Activated naive CD8-positive, alpha-beta T cell treated with anti-CD3 and anti-CD28 coated beads, Interleukin-2, amount 50 U/mL, for 16 hours (primary cell): ENCODE results near the gene NR1I2.
A peak's percentile ranks its signal among the peaks of the same experiment; 100 is the strongest.

ENCODE experiments used
- DNase-seq: peaks from one replicate; pipeline ENCODE4 v3.0.0-alpha.2; 2020; ENCODE audit warnings: low read depth, low spot score

The NR1I2 gene

GRCh38 chr3:119779731-119780383, 2.0 kb upstream of the NR1I2 start:
- no peak for DNase-seq

GRCh38 chr3:119782460-119782859, 559 bp downstream of the NR1I2 start:
- DNase-seq, result no peak

DNA sequence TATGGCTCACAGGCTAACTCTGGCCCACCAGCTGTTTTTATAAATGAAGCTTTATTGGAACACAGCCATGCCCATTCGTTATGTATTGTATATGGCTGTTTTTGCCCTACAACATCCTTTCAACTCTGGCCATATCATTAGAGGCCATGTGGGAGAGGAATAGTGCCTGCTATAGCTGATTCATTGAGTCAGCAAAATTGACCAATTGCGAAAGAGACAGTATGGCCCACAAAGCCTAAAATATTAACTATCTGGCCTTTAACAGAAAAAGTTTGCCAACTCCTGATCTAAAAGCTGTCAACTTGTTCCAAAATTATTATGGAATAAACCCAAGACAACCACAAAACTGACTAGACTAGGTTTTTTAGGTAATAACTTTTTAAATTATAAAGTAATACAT, 1.4 kb downstream of the NR1I2 start:
- DNase-seq, result no peak

- no peak for DNase-seq
Observed at GRCh38 chr3:119783883-119784282, 2.0 kb downstream of the NR1I2 start.

GRCh38 chr3:119786409-119786808, 4.5 kb downstream of the NR1I2 start:
- no peak for DNase-seq

DNA sequence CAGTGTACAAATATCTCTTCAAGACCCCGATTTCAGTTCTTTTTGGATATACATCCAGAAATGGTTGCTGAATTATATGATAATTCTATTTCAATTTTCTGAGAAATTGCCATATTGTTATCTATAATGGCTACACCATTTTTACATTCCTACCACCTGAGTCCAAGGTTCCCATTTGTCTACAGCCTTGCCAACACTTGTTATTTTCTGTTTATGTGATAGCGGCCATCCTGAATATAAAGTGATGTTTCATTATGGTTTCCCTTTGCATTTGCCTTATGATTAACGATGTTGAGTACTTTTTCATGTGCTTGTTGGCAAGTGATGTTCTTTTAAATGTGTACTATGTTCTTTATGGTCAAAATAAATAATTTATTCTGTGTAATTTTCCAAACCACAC, 8.5 kb downstream of the NR1I2 start:
- DNase-seq, result no peak

GRCh38 chr3:119792270-119792669, 10.4 kb downstream of the NR1I2 start:
- DNase-seq, result no peak

GRCh38 chr3:119794401-119794800, 12.5 kb downstream of the NR1I2 start:
- DNase-seq, result no peak

DNA sequence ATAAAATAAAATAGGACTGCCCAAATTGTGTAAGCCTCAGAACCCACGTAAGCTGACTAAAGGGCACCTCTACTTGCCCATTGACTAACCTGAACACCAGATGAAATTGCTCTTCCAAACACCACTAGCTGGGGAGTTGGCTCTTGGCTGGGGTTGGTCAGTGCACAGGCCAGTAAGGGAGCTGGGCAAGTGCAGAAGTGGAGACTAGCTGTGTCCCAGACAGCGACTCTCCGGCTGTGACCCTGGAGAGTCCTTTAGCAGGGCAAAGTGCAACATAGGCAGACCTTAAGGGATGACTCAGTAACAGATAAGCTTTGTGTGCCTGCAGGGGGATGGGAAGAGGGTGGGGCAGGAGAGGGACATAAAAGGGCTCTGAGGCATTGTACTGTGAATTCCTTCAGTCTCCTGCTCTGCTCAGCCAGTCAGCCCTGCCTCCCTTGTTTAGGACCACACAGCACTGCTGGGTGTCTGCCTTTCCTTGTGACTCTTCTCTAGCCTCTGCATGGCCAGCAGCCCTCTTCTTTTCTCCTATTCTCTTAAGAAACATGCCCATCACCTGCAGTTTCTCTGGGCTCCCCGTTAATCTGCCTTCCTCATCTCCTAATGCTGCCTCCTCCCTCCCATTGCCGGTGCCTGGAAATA, 13.2 kb downstream of the NR1I2 start:
- DNase-seq, result no peak

GRCh38 chr3:119795849-119796248, 13.9 kb downstream of the NR1I2 start:
- no peak for DNase-seq

- DNase-seq, result no peak
Observed at GRCh38 chr3:119796368-119796767, 14.5 kb downstream of the NR1I2 start.

GRCh38 chr3:119796785-119797184, 14.9 kb downstream of the NR1I2 start:
- DNase-seq, result no peak

GRCh38 chr3:119800844-119801243, 18.9 kb downstream of the NR1I2 start:
- no peak for DNase-seq

GRCh38 chr3:119808244-119808643, 26.3 kb downstream of the NR1I2 start:
- no peak for DNase-seq

- DNase-seq, result no peak
Observed at GRCh38 chr3:119808843-119809242, 26.9 kb downstream of the NR1I2 start.

- no peak for DNase-seq
Observed at GRCh38 chr3:119809249-119810017, 27.5 kb downstream of the NR1I2 start.

DNA sequence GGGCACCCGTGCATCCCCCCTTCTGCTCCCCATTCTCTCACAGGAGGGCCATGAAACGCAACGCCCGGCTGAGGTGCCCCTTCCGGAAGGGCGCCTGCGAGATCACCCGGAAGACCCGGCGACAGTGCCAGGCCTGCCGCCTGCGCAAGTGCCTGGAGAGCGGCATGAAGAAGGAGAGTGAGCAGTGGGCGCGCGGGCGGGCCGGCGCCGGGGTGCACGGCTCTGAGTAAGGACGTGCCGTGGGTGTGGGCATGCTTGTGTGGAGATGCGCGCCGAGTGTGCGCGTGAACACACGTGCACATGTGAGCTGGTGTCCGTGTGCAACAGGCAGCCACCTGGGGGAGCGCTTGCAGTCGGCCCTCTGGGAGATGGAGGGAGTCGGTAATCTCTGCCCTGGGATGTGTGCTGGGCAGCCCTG, 28.1 kb downstream of the NR1I2 start:
- peak; percentile 29 for DNase-seq

GRCh38 chr3:119812491-119813058, 30.7 kb downstream of the NR1I2 start:
- no peak for DNase-seq

GRCh38 chr3:119815716-119816115, 33.8 kb downstream of the NR1I2 start:
- no peak for DNase-seq

- DNase-seq, result no peak
Observed at GRCh38 chr3:119817071-119817470, 35.2 kb downstream of the NR1I2 start.

DNA sequence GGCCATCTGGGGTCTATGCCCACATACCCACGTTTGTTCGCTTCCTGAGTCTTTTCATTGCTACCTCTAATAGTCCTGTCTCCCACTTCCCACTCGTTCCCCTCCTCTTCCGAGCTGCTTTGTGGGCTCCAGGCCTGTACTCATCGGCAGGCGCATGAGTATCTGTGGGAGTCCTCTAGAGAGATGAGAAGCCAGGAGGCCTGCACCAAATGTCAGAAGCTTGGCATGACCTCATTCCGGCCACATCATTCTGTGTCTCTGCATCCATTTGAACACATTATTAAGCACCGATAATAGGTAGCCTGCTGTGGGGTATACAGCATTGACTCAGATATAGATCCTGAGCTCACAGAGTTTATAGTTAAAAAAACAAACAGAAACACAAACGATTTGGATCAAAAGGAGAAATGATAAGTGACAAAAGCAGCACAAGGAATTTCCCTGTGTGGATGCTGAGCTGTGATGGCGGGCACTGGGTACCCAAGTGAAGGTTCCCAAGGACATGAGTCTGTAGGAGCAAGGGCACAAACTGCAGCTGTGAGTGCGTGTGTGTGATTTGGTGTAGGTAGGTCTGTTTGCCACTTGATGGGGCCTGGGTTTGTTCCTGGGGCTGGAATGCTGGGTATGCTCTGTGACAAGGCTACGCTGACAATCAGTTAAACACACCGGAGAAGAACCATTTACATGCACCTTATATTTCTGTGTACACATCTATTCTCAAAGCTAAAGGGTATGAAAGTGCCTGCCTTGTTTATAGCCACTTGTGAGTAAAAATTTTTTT, 35.9 kb downstream of the NR1I2 start:
- DNase-seq, result no peak

GRCh38 chr3:119818937-119819336, 37.0 kb downstream of the NR1I2 start:
- no peak for DNase-seq
